Measurements from ENCODE around the gene UEVLD. TPM values are rescaled to one million over a fixed set of nuclear protein-coding genes. Genes with fewer than 3 reads are reported as not detected.

Gene UEVLD
- total and polyA plus RNA-seq, 9 of the 15 experiments (the other 6 are each of a cell fraction or from before 2014, with no cell fraction given) = 4.7 to 12.6 (median 7.4) TPM

DNA sequence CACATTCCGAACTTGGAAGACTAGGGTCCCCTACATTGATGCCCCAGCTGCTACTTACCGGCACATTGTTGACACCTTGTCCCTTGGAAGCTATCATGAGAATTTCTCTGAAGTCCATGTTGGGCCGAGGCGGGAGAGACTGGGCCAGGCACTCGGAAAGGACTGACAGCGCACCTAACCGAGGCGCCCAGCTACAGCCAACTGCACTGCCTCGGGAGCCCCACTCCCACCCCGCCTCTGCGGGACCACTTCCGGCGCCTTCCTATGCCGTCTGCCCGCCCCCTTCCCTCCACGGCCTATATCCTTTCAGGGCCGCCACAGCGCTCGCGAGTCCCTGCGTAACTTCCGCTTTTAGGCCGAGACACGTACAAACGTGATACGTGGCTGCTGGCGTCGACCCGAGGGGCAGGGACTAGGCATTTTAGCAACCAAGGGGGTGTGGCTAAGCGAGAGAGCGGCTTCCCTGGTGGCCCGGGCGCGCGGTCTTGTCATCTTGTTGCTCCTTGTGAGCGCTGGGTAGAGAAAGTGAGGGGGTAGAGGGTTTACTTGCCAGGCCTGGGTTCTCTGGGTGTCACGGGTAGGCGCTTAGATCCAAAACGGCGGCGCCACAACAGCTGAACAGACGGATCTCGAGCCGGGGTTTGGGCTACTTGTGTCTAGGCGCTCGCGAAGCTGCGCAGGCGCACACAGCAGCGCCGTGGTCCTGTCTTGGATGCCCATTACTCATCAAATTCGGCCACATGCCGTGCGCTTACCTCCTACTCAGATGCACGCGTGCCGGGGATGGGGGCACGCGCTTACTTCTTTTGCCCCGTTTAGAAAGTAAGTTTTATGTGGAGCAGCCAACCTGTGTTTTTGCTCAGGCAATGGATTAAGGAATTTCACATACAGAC lies 45.9 kb upstream of the UEVLD start, which contains the start of gene SPTY2D1 (continued):
- TF ChIP-seq, protein P1, sequence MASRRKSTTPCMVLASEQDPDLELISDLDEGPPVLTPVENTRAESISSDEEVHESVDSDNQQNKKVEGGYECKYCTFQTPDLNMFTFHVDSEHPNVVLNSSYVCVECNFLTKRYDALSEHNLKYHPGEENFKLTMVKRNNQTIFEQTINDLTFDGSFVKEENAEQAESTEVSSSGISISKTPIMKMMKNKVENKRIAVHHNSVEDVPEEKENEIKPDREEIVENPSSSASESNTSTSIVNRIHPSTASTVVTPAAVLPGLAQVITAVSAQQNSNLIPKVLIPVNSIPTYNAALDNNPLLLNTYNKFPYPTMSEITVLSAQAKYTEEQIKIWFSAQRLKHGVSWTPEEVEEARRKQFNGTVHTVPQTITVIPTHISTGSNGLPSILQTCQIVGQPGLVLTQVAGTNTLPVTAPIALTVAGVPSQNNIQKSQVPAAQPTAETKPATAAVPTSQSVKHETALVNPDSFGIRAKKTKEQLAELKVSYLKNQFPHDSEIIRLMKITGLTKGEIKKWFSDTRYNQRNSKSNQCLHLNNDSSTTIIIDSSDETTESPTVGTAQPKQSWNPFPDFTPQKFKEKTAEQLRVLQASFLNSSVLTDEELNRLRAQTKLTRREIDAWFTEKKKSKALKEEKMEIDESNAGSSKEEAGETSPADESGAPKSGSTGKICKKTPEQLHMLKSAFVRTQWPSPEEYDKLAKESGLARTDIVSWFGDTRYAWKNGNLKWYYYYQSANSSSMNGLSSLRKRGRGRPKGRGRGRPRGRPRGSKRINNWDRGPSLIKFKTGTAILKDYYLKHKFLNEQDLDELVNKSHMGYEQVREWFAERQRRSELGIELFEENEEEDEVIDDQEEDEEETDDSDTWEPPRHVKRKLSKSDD (conservative IDR thresholded peaks at IDR 0.05; ENCODE audit: low read length) = no peak
- TF ChIP-seq, protein P2, sequence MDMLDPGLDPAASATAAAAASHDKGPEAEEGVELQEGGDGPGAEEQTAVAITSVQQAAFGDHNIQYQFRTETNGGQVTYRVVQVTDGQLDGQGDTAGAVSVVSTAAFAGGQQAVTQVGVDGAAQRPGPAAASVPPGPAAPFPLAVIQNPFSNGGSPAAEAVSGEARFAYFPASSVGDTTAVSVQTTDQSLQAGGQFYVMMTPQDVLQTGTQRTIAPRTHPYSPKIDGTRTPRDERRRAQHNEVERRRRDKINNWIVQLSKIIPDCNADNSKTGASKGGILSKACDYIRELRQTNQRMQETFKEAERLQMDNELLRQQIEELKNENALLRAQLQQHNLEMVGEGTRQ (CRISPR knock-in tag; IDR thresholded peaks at IDR 0.05) = no peak
- 0 out of 2 replicates have a peak, but pooled peaks have one; percentile 26 for TF ChIP-seq MECOM (CRISPR knock-in tag; IDR thresholded peaks at IDR 0.05)
- 0 out of 2 replicates have a peak, but pooled peaks have one; percentile 47 for TF ChIP-seq THAP12 (CRISPR knock-in tag; IDR thresholded peaks at IDR 0.05)
- TF ChIP-seq ZC3H11A (IDR thresholded peaks at IDR 0.05; ENCODE audit: low read depth, low read length) = peak; percentile 83; the same call in 1 of the 2 replicates
- TF ChIP-seq RBM17 (IDR thresholded peaks at IDR 0.05; ENCODE audit: borderline replicate concordance, low read depth, low read length) = no peak
- 0 out of 2 replicates have a peak, but pooled peaks have one; percentile 19 for TF ChIP-seq EHMT2 (IDR thresholded peaks at IDR 0.05)
- peak; percentile 92 for TF ChIP-seq ELF1 (tag; IDR thresholded peaks at IDR 0.05)
- TF ChIP-seq E2F4 (CRISPR knock-in tag; IDR thresholded peaks at IDR 0.05; ENCODE audit: low read depth) = no peak
- TF ChIP-seq EWSR1 (IDR thresholded peaks at IDR 0.05; ENCODE audit: borderline replicate concordance, low read depth, partially characterized antibody) = no peak
- TF ChIP-seq GTF2E2 (tag; IDR thresholded peaks at IDR 0.05) = peak; percentile 69; the same call in 1 of the 2 replicates
- TF ChIP-seq FOSL1 (tag; conservative IDR thresholded peaks at IDR 0.05) = peak; percentile 52
- TF ChIP-seq ZBTB11 (CRISPR knock-in tag; IDR thresholded peaks at IDR 0.05) = peak in 1 of 3 experiments; percentile 54; a peak in 1 of 6 replicates
- no peak for TF ChIP-seq POLR3A (IDR thresholded peaks at IDR 0.05; ENCODE audit: borderline replicate concordance, extremely low read depth, insufficient read depth, insufficient read length)
